Measurements from ENCODE around the gene POLG.
A peak's percentile ranks its signal among the peaks of the same experiment; 100 is the strongest.

Gene POLG

GRCh38 chr15:89367485-89368451 lies 33.1 kb upstream of the POLG start:
- TF ChIP-seq, protein P1, sequence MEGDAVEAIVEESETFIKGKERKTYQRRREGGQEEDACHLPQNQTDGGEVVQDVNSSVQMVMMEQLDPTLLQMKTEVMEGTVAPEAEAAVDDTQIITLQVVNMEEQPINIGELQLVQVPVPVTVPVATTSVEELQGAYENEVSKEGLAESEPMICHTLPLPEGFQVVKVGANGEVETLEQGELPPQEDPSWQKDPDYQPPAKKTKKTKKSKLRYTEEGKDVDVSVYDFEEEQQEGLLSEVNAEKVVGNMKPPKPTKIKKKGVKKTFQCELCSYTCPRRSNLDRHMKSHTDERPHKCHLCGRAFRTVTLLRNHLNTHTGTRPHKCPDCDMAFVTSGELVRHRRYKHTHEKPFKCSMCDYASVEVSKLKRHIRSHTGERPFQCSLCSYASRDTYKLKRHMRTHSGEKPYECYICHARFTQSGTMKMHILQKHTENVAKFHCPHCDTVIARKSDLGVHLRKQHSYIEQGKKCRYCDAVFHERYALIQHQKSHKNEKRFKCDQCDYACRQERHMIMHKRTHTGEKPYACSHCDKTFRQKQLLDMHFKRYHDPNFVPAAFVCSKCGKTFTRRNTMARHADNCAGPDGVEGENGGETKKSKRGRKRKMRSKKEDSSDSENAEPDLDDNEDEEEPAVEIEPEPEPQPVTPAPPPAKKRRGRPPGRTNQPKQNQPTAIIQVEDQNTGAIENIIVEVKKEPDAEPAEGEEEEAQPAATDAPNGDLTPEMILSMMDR (IDR thresholded peaks at IDR 0.05; ENCODE audit: unreplicated experiment in 3 of 3): no peak
- Mint-ChIP-seq H3K4me1 (peaks cover 15% of the 10 kb centered on the region), H3K9me3 (peaks cover 3% of the 10 kb centered on the region), H3K36me3 (ENCODE audit: low read depth) (no peaks in the 10 kb centered on the region), H3K4me3 (peak overlapping the region; percentile 35 to 45 (median 38)), H3K27me3 (ENCODE audit: low read depth) (peaks cover 98% of the 10 kb centered on the region), H3K27ac (no peak overlapping the region)

DNA sequence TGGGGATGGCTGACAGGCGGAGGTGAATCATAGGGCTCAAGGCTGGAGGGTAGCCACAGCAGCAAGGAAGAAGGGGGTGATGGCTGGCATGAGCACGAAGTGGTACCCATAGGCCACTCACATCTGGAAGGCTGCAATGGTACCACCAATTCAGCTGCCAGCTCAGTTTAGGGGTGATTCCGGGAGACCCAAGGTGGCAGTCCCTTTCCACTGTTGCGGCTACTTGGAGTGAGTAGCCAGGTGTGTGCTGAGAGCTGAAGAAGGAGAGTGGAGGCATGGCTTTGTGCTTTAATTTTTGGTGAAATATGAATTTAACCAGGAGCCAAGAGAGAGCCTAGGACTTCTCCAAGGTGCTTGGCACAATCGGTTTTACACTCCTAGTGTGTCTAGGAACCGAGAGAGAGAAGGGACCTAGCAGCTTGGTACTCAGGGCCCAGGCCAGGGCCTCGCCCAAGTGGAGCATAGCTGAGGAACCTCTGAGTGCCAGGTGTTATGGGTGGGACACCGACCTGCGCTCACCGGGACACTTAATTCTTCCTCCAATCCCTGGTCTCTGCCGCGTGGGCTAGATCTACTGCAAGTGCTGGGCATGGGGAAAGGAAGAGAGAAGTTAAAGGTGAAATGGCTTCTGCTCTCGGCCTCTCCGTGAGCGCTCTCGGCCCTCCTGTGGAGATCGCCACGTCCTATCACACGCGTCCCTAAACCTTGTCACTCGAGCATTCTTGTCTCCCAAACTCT lies 32.2 kb upstream of the POLG start:
- peak overlapping the region; percentile 35 to 45 (median 38) for H3K4me3 Mint-ChIP-seq
- peaks cover 11% of the 10 kb centered on the region for H3K4me1 Mint-ChIP-seq
- peaks cover 95% of the 10 kb centered on the region for H3K27me3 Mint-ChIP-seq (ENCODE audit: low read depth)
- no peaks in the 10 kb centered on the region for H3K36me3 Mint-ChIP-seq (ENCODE audit: low read depth)
- TF ChIP-seq, protein P1 (IDR thresholded peaks at IDR 0.05; ENCODE audit: unreplicated experiment in 3 of 3): no peak
- peaks cover 3% of the 10 kb centered on the region for H3K9me3 Mint-ChIP-seq
- no peak overlapping the region for H3K27ac Mint-ChIP-seq

- H3K4me1 Mint-ChIP-seq: peaks cover 21% of the 10 kb centered on the region
- peaks cover 97% of the 10 kb centered on the region for H3K27me3 Mint-ChIP-seq (ENCODE audit: low read depth)
- H3K27ac Mint-ChIP-seq: no peak overlapping the region
- no peaks in the 10 kb centered on the region for H3K36me3 Mint-ChIP-seq (ENCODE audit: low read depth)
- TF ChIP-seq, protein P1 (IDR thresholded peaks at IDR 0.05; ENCODE audit: unreplicated experiment in 3 of 3): no peak
- H3K4me3 Mint-ChIP-seq: no peak overlapping the region
- peaks cover 3% of the 10 kb centered on the region for H3K9me3 Mint-ChIP-seq
Measured at GRCh38 chr15:89365462-89366065, 30.9 kb upstream of the POLG start.

GRCh38 chr15:89364741-89365450 lies 30.3 kb upstream of the POLG start:
- Mint-ChIP-seq H3K4me1 (peaks cover 21% of the 10 kb centered on the region), H3K36me3 (ENCODE audit: low read depth) (no peaks in the 10 kb centered on the region), H3K27ac (no peak overlapping the region), H3K4me3 (peak overlapping the region in 1 of 3 experiments; percentile 17), H3K9me3 (peaks cover 3% of the 10 kb centered on the region), H3K27me3 (ENCODE audit: low read depth) (peaks cover 97% of the 10 kb centered on the region)
- TF ChIP-seq, protein P1 (IDR thresholded peaks at IDR 0.05; ENCODE audit: unreplicated experiment in 3 of 3): no peak

DNA sequence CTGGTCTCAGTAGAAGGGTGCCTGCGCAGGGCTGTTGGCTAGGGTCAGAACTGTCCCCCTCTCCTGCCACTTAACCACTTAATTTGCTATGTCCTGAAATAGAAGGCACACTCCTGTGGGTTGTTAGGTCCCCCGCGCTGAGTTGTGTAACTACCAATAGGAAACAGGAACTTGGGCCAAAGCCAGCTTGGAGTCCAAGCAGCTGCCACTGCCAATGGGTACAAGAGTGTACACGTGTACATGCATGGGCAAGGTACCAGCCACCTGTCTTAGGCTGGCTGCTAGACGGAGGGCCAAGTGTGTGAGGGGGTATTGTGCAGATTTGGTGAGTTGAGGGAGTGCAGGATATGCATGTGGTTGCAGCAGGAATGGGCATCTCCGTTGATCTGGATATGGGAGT lies 29.7 kb upstream of the POLG start:
- H3K4me3 Mint-ChIP-seq: peak overlapping the region in 1 of 3 experiments; percentile 6
- H3K27me3 Mint-ChIP-seq (ENCODE audit: low read depth): peaks cover 97% of the 10 kb centered on the region
- peaks cover 3% of the 10 kb centered on the region for H3K9me3 Mint-ChIP-seq
- peaks cover 17% of the 10 kb centered on the region for H3K4me1 Mint-ChIP-seq
- TF ChIP-seq, protein P1 (IDR thresholded peaks at IDR 0.05; ENCODE audit: unreplicated experiment in 3 of 3): no peak
- H3K27ac Mint-ChIP-seq: no peak overlapping the region
- H3K36me3 Mint-ChIP-seq (ENCODE audit: low read depth): no peaks in the 10 kb centered on the region
